Measurements from ENCODE around the gene COL15A1. TPM values are rescaled to one million over a fixed set of nuclear protein-coding genes. Genes with fewer than 3 reads are reported as not detected.

COL15A1 gene
- polyA plus RNA-seq, 1 experiment = 112 TPM

- no peak for DNase-seq (ENCODE audit: low read depth)
- Histone ChIP-seq H3K36me3 (ENCODE audit: control insufficient read depth, insufficient read depth, low read length) (peaks cover 4% of the 10 kb centered on the region), H3K27me3 (ENCODE audit: control insufficient read depth, insufficient read depth, low read length) (peaks cover 3% of the 10 kb centered on the region; the same call in 1 of the 2 replicates), H3K4me3 (ENCODE audit: low read depth, low read length) (no peak overlapping the region)
- POLR2A ChIA-PET = no interaction called here
- CTCF ChIA-PET = interaction anchor here (1.9 kb wide), 1 partner anchor 11 kb away, joined by 4 read pairs; no protein-coding TSS in a partner anchor
- TF ChIP-seq CTCF (IDR thresholded peaks at IDR 0.05; ENCODE audit: insufficient read depth, low read depth, low read length) = no peak
Measured at GRCh38 chr9:99063522-99063921, 119.8 kb downstream of the COL15A1 start.

- H3K36me3 ChIP-seq (ENCODE audit: control insufficient read depth, insufficient read depth, low read length) = peaks cover 4% of the 10 kb centered on the region
- H3K27me3 ChIP-seq (ENCODE audit: control insufficient read depth, insufficient read depth, low read length) = peaks cover 3% of the 10 kb centered on the region; the same call in 1 of the 2 replicates
- H3K4me3 ChIP-seq (ENCODE audit: low read depth, low read length) = no peak overlapping the region
- CTCF ChIA-PET = interaction anchor here (1.2 to 2.7 kb wide), 2 partner anchors 11 to 38 kb away, joined by 3 to 8 read pairs; partner anchors contain the start of gene TGFBR1
- POLR2A ChIA-PET = interaction anchor here (0.7 kb wide), 1 partner anchor 9 kb away, joined by 4 read pairs; no protein-coding TSS in a partner anchor
- no peak for DNase-seq (ENCODE audit: low read depth)
- TF ChIP-seq CTCF (IDR thresholded peaks at IDR 0.05; ENCODE audit: insufficient read depth, low read depth, low read length) = no peak
Measured at GRCh38 chr9:99066571-99066970, 122.9 kb downstream of the COL15A1 start.

GRCh38 chr9:99069075-99069474 lies 125.4 kb downstream of the COL15A1 start:
- Histone ChIP-seq H3K36me3 (ENCODE audit: control insufficient read depth, insufficient read depth, low read length) (peaks cover 2% of the 10 kb centered on the region; the same call in 1 of the 2 replicates), H3K4me3 (ENCODE audit: low read depth, low read length) (no peak overlapping the region), H3K27me3 (ENCODE audit: control insufficient read depth, insufficient read depth, low read length) (no peaks in the 10 kb centered on the region)
- ChIA-PET POLR2A (no interaction called here), CTCF (no interaction called here)
- DNase-seq (ENCODE audit: low read depth) = no peak
- no peak for TF ChIP-seq CTCF (IDR thresholded peaks at IDR 0.05; ENCODE audit: insufficient read depth, low read depth, low read length)

- Histone ChIP-seq H3K4me3 (ENCODE audit: low read depth, low read length) (no peak overlapping the region), H3K36me3 (ENCODE audit: control insufficient read depth, insufficient read depth, low read length) (peaks cover 2% of the 10 kb centered on the region; the same call in 1 of the 2 replicates), H3K27me3 (ENCODE audit: control insufficient read depth, insufficient read depth, low read length) (no peaks in the 10 kb centered on the region)
- no peak for DNase-seq (ENCODE audit: low read depth)
- TF ChIP-seq CTCF (IDR thresholded peaks at IDR 0.05; ENCODE audit: insufficient read depth, low read depth, low read length) = no peak
- ChIA-PET CTCF (no interaction called here), POLR2A (no interaction called here)
Measured at GRCh38 chr9:99069546-99069945, 125.8 kb downstream of the COL15A1 start.

- ChIA-PET CTCF (interaction anchor here (0.7 kb wide), 1 partner anchor 53 kb away, joined by 4 read pairs; no protein-coding TSS in a partner anchor), POLR2A (no interaction called here)
- DNase-seq (ENCODE audit: low read depth) = no peak
- TF ChIP-seq CTCF (IDR thresholded peaks at IDR 0.05; ENCODE audit: insufficient read depth, low read depth, low read length) = no peak
- H3K4me3 ChIP-seq (ENCODE audit: low read depth, low read length) = no peak overlapping the region
- H3K27me3 ChIP-seq (ENCODE audit: control insufficient read depth, insufficient read depth, low read length) = no peaks in the 10 kb centered on the region
- peaks cover 2% of the 10 kb centered on the region; the same call in 1 of the 2 replicates for H3K36me3 ChIP-seq (ENCODE audit: control insufficient read depth, insufficient read depth, low read length)
Measured at GRCh38 chr9:99070681-99071080, 127.0 kb downstream of the COL15A1 start.
